DND-41 (cell line): ENCODE measurements around the gene EXTL1.

Experiments used
- ATAC-seq: fragments of 200-7000 bp; cut with Tn5 transposase; 3 replicates; pipeline ENCODE4 v1.9.1; 2021; ENCODE audit warnings: low read depth; ENCODE audit not compliant: insufficient read depth
- DNase-seq: peaks from one replicate; pipeline ENCODE4 v3.0.0-alpha.2; 2020
- H2AFZ ChIP-seq: 2 replicates; pipeline ENCODE4 v1.6.0; 2012; ENCODE audit warnings: low read depth, low read length
- H3K27ac ChIP-seq: 2 replicates; pipeline ENCODE4 v1.5.1; 2012; ENCODE audit warnings: low read length, inconsistent platforms
- H3K27me3 ChIP-seq: fragments of 200-600 bp; sonication (generic); 2 replicates; pipeline ENCODE4 v1.6.0; 2012; ENCODE audit warnings: low read length, mild to moderate bottlenecking, inconsistent platforms; ENCODE audit not compliant: insufficient read depth, poor library complexity
- H3K36me3 ChIP-seq: 2 replicates; pipeline ENCODE4 v1.5.1; 2012; ENCODE audit warnings: low read length, inconsistent platforms; ENCODE audit not compliant: insufficient read depth
- H3K4me1 ChIP-seq: 2 replicates; pipeline ENCODE4 v1.5.1; 2012; ENCODE audit warnings: mild to moderate bottlenecking, low read length; ENCODE audit not compliant: insufficient read depth
- H3K4me2 ChIP-seq: 2 replicates; pipeline ENCODE4 v1.6.0; 2012; ENCODE audit warnings: mild to moderate bottlenecking, moderate library complexity, low read length, inconsistent platforms; ENCODE audit not compliant: insufficient read depth
- H3K4me3 ChIP-seq, 2 experiments: fragments of 200-600 bp in 1 of 2; shearing (Covaris generic) in 1 of 2; 2 replicates each; pipeline ENCODE4 v1.5.1; 2012 to 2016; ENCODE audit warnings: inconsistent platforms in 2 of 2, low read length in 2 of 2, mild to moderate bottlenecking in 2 of 2, low read depth in 1 of 2, moderate library complexity in 1 of 2
- H3K79me2 ChIP-seq: 2 replicates; pipeline ENCODE4 v1.6.0; 2012; ENCODE audit warnings: low read length, inconsistent platforms; ENCODE audit not compliant: insufficient read depth
- H3K9ac ChIP-seq: 2 replicates; pipeline ENCODE4 v1.6.0; 2012; ENCODE audit warnings: low read depth, mild to moderate bottlenecking, inconsistent platforms, low read length, moderate library complexity
- H3K9me3 ChIP-seq: 2 replicates; pipeline ENCODE4 v1.5.1; 2012; ENCODE audit warnings: low read length, moderate library complexity, mild to moderate bottlenecking, inconsistent platforms; ENCODE audit not compliant: insufficient read depth, severe bottlenecking
- H4K20me1 ChIP-seq: 2 replicates; pipeline ENCODE4 v1.6.0; 2012; ENCODE audit warnings: low read length; ENCODE audit not compliant: insufficient read depth
- CTCF ChIP-seq: IDR thresholded peaks from 2 replicates; pipeline ENCODE4 v1.5.1; 2012; ENCODE audit warnings: borderline replicate concordance, low read length, moderate library complexity, mild to moderate bottlenecking; ENCODE audit not compliant: poor library complexity, severe bottlenecking; ENCODE audit errors: extremely low read depth
- EZH2 ChIP-seq: IDR thresholded peaks from 3 replicates; pipeline ENCODE4 v1.6.1; 2012; ENCODE audit warnings: borderline replicate concordance, low read depth, mild to moderate bottlenecking, moderate library complexity, low read length, inconsistent platforms; ENCODE audit not compliant: severe bottlenecking

The EXTL1 gene

DNA sequence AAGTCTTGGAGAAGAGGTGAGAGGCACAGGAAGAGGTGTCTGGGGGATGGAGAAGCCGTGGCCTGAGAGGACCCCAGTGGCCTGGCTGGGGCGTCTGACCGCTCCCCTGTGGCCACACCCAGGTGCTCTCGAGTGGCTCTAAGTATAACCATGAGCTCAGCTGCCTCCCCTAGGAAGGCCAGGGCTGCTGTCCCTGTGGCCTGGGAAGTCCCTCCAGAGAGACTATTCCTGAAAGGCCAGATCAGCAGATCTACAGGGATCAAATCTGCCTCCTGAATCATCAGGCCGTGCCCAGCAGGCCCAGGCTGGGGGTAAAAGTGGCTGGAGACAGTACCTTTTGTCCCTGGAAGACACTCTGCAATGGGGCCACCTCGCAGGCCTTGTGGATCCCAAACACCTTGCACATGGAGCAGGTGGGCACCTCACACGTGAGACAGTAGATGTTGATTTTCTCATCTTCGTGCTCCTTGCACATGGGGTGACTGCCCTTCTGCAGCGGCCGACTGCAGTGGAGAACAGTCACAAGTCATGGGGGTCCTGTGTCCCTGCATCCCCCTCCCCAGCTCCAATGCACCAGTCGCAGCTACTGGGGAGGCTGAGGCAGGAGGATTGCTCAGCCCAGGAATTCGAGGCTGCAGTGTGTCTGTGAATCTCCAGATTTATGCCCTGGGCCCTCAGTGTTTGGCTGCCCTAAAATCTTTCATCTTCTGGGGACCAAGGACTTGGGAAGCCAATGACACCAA is 39.4 kb downstream of the EXTL1 start:
- H3K9me3 ChIP-seq, result no peaks in the 10 kb centered on the region
- H3K27ac ChIP-seq, result no peak overlapping the region
- H3K79me2 ChIP-seq, result no peaks in the 10 kb centered on the region
- no peaks in the 10 kb centered on the region for H3K4me1 ChIP-seq
- no peaks in the 10 kb centered on the region for H4K20me1 ChIP-seq
- no peak overlapping the region for H2AFZ ChIP-seq
- H3K9ac ChIP-seq, result no peak overlapping the region
- no peak overlapping the region for H3K4me3 ChIP-seq
- no peaks in the 10 kb centered on the region for H3K36me3 ChIP-seq
- H3K4me2 ChIP-seq, result no peak overlapping the region
- TF ChIP-seq EZH2, result no peak
- DNase-seq (no peak), ATAC-seq (no peak)
- peaks cover 19% of the 10 kb centered on the region for H3K27me3 ChIP-seq

- no peaks in the 10 kb centered on the region for H3K4me1 ChIP-seq
- no peak for ATAC-seq
- TF ChIP-seq EZH2, result no peak
- TF ChIP-seq CTCF, result no peak
Observed at GRCh38 chr1:26064553-26064952, 43.0 kb downstream of the EXTL1 start.

DNA sequence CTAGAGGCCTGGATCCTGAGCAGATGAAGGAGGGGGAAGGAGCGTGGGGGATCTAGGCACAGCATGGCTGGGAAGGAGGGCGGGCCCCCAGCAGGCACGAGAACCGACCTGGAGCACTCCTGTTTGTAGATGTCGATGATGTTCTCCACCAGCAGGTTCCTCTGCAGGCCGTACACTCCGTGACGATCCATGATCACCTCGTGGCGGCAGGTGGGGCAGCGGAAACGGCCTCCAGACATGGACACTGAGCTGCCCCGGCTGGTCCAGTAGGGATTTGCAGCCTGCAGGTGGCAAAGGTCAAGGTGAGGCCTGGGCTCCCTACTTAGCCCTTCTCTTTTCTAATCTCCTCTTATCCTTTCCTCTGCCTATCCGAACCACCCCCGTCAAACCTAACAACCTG is 44.6 kb downstream of the EXTL1 start:
- ATAC-seq (no peak), DNase-seq (no peak)
- Histone ChIP-seq H3K27ac (no peak overlapping the region), H3K9me3 (no peaks in the 10 kb centered on the region), H2AFZ (no peak overlapping the region), H3K36me3 (no peaks in the 10 kb centered on the region), H3K27me3 (peaks cover 17% of the 10 kb centered on the region), H3K9ac (no peak overlapping the region), H3K4me2 (no peak overlapping the region), H3K79me2 (no peaks in the 10 kb centered on the region), H3K4me3 (no peak overlapping the region), H3K4me1 (no peaks in the 10 kb centered on the region), H4K20me1 (no peaks in the 10 kb centered on the region)
- no peak for TF ChIP-seq EZH2
- TF ChIP-seq CTCF, result no peak

More at GRCh38 chr1:26064553-26064952, 43.0 kb downstream of the EXTL1 start:
- Histone ChIP-seq H3K9ac (no peak overlapping the region), H4K20me1 (no peaks in the 10 kb centered on the region), H3K27ac (no peak overlapping the region), H3K27me3 (peaks cover 20% of the 10 kb centered on the region), H3K79me2 (no peaks in the 10 kb centered on the region), H2AFZ (no peak overlapping the region), H3K9me3 (no peaks in the 10 kb centered on the region), H3K4me2 (no peak overlapping the region), H3K36me3 (no peaks in the 10 kb centered on the region), H3K4me3 (no peak overlapping the region)
- no peak for DNase-seq

DNA sequence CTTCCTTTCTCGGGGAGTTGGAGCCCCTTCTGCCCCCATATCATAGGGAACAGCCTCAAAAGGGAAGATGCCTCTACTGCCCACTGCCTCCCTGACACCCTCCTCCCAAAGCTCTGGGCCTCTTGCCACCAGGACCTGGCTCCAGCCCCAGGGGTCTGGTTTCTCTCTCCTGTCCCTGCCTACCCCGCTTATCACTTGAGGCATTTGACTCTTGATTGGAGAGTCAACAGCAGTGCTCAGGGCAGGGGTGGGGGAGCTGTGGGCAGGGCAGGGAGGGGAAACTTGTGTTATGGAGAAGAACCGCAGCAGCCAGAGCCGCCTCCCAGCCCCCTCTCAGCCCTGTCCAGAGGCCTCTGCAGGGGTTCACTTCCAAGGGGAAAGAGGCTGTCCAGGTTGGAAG is 45.3 kb downstream of the EXTL1 start:
- no peak for TF ChIP-seq EZH2
- TF ChIP-seq CTCF, result no peak
- DNase-seq (no peak), ATAC-seq (no peak)
- H4K20me1 ChIP-seq, result no peaks in the 10 kb centered on the region
- H3K79me2 ChIP-seq, result no peaks in the 10 kb centered on the region
- no peak overlapping the region for H2AFZ ChIP-seq
- no peak overlapping the region for H3K9ac ChIP-seq
- H3K27me3 ChIP-seq, result peaks cover 14% of the 10 kb centered on the region
- H3K27ac ChIP-seq, result no peak overlapping the region
- no peak overlapping the region for H3K4me2 ChIP-seq
- H3K4me3 ChIP-seq, result no peak overlapping the region
- no peaks in the 10 kb centered on the region for H3K9me3 ChIP-seq
- H3K36me3 ChIP-seq, result no peaks in the 10 kb centered on the region
- no peaks in the 10 kb centered on the region for H3K4me1 ChIP-seq
